ENCODE data around the gene PLEKHM3.

The PLEKHM3 gene

GRCh38 chr2:207849443-207849842 is 175.9 kb downstream of the PLEKHM3 start:
- no peak for DNase-seq (ENCODE audit: low read depth)

- DNase-seq (ENCODE audit: low read depth) = no peak
Measured at GRCh38 chr2:207848545-207848928, 176.8 kb downstream of the PLEKHM3 start.

GRCh38 chr2:207847807-207848544 is 177.4 kb downstream of the PLEKHM3 start:
- DNase-seq (ENCODE audit: low read depth) = no peak

GRCh38 chr2:207847098-207847806 is 178.1 kb downstream of the PLEKHM3 start:
- no peak for DNase-seq (ENCODE audit: low read depth)

- DNase-seq (ENCODE audit: low read depth) = no peak
Measured at GRCh38 chr2:207845202-207845864, 180.0 kb downstream of the PLEKHM3 start.

DNA sequence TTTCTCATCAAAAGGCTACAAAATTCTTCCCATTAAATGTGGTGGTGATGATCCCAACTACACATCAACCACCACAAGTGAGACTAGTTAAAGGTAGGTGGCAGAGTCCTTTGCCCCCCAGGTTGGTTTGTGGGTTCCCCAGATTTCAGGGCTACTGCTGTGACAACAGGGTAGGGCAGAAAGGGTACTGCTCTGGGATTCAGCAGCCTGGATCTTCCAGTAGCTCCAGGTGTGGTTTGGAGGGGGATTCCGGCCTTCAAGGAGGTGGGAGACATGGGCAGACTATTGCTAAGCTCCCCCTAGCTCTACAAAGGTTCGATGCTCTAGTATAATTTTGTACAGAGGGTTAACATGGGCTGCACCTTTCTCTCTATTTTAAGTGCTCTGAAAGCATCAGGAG is 180.7 kb downstream of the PLEKHM3 start:
- no peak for DNase-seq (ENCODE audit: low read depth)

- DNase-seq (ENCODE audit: low read depth) = no peak
Measured at GRCh38 chr2:207840101-207840500, 185.2 kb downstream of the PLEKHM3 start.

- no peak for DNase-seq (ENCODE audit: low read depth)
Measured at GRCh38 chr2:207839575-207839974, 185.8 kb downstream of the PLEKHM3 start.

- DNase-seq (ENCODE audit: low read depth) = no peak
Measured at GRCh38 chr2:207839028-207839427, 186.3 kb downstream of the PLEKHM3 start.

DNA sequence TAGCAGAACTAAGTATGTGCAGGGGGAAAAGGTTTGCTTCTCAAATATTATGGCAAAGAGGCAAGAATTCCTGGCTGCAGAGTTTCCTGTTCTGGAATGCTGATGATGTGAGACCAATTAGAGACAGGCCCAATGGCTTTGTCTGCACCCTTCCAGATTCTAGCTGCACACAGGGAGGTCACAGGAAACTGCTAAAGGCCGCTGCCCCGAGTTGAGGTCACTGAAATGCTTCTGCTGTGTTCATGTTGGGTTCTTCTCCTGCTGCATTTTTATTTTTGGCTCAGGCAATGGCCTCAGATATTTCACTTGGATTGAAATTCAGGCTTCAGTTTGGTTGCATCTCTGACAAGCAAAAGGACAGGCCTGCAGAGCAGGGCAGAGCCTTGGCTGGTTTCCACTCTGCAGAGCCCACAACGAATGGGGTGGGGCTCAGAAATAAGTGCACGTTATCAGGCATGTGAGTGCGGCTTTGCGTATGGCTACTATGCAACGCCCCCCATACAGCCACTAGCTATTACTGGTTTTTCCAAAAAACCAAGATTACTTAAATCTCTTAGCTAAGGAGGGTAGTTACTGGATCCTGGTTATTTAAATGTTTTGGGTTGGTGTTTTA is 188.7 kb downstream of the PLEKHM3 start:
- no peak for DNase-seq (ENCODE audit: low read depth)

DNA sequence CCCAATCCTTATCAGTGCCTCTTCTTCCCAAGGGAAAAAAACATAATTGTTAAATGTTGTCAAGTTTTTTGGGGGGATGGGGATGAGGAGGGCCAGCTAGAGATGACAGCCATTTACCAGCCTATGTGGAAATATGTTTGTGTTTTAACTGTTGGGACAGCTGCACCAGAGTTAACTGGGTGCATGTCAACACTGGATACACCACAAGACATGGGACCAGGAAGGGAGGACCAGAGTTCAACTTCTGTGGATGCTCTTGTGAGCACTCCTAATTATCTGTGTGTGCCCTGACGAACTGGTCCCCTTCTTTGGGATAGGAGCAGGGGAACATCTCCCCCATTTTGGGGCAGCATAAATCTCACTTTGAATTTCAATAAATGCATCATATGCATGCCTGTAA is 189.5 kb downstream of the PLEKHM3 start:
- DNase-seq (ENCODE audit: low read depth) = no peak

GRCh38 chr2:207833251-207833751 is 192.0 kb downstream of the PLEKHM3 start:
- DNase-seq (ENCODE audit: low read depth) = no peak

- no peak for DNase-seq (ENCODE audit: low read depth)
Measured at GRCh38 chr2:207831584-207832248, 193.6 kb downstream of the PLEKHM3 start.

DNA sequence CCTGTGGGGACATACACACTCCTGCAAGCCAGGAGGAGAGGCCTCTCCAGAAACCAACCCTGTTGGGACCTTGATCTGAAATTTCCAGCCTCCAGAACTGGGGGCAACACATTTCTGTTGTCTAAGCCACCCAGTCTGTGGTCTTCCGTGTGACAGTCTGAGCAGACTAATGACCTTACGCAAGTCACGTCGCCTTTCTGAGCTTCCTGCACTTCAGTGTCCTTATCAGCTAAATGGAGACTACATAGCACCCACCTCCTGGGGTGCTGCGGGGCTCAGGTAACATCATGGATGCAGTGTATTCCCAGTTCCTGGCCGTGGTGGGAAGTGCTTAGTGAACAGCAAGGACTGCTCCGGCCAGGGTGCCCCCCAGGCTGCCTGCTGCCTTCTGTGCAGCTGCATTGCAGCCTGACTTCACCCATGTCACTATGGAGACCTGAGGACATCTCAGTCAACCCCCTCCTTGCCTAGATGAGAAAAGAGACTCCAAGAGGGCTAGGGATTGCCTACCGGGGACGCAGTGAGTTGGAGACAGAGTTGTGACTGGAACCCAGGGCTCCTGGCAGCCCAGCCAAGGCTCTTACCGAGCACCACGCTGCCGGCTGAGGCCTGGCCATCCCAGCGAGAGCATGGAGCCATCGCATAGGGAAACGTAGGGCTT is 194.4 kb downstream of the PLEKHM3 start:
- no peak for DNase-seq (ENCODE audit: low read depth)

DNA sequence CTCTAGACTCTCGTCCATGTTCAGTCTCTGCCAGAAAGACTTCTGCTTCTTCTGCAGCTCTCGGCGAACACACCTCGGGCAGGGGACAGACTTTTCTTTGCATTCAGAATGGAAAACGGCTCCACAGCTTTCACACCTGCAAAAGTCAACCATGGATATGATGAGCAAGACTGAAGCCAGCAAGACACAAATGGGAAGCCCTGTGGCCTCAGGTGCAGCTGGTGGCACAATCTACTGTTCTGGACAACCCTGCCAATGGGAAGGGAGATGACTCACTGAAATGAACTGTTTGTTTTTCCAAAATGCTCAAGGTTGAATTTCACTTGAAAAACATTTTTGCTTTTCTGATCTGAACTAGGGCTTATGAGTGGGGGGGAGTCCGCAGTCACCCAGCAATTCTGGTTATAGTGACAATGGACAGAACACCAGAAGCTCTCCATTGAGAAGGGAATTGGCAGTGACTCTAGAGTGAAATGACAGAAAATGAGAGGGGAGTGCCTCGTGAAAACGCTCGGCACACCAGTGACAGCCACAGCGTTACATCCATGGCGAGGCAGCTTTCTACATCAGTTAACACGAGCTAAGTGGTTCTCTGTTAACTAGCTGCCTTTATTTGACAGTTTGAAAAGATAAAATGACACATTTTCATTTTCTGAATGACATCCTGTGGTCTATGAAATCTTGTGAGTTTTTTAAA is 196.8 kb downstream of the PLEKHM3 start:
- no peak for DNase-seq (ENCODE audit: low read depth)

DNA sequence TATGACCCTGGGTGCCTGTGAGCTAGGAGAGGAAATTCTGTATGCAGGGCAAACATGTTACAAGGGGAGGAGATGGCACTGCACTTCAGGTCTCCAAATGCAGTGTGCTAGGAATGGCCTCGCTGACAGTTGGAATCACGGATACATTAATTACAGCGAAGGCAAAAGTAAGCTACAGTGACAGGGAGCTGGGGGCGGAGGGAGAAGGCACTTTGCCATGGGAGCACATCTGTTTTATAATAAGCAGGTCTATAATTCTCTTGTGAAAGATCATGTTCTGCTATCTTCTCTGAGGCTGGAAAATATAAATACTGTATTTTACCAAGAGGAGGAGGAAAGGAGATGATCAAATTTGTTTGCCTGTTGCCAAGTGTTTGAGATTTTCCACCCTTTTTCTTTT is 199.3 kb downstream of the PLEKHM3 start:
- no peak for DNase-seq (ENCODE audit: low read depth)

- no peak for DNase-seq (ENCODE audit: low read depth)
Measured at GRCh38 chr2:207825045-207825954, 200.0 kb downstream of the PLEKHM3 start.

GRCh38 chr2:207823865-207824264 is 201.5 kb downstream of the PLEKHM3 start:
- no peak for DNase-seq (ENCODE audit: low read depth)
